ENCODE measurements around the gene OSBP2. TPM values are rescaled to one million over a fixed set of nuclear protein-coding genes. Genes with fewer than 3 reads are reported as not detected.

The OSBP2 gene
- total RNA-seq, 2 donors from 2014 or later: 6.8 to 11.1 TPM

DNA sequence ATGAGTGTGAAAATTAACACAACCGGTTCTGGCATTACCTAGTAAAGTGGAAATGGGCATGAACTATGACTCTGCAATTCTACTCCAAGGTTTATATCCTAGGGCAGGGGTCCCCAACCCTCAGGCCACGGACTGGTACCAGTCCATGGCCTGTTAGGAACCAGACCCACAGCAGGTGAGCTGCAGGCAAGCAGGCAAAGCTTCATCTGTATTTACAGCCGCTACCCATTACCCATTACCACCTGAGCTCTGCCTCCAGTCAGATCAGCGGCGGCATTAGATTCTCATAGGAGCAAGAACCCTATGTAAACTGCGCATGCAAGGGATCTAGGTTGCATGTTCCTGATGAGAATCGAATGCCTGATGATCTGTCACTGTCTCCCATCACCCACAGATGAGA is 224.1 kb downstream of the OSBP2 start:
- H3K36me3 ChIP-seq (ENCODE audit: control insufficient read depth, insufficient read depth, low read length): no peaks in the 10 kb centered on the region
- no peak overlapping the region for H3K4me3 ChIP-seq (ENCODE audit: low read length)
- no peaks in the 10 kb centered on the region for H3K9me3 ChIP-seq (ENCODE audit: control insufficient read depth, low read length)
- H3K36me3 Mint-ChIP-seq (ENCODE audit: low read depth): peaks cover 8% of the 10 kb centered on the region
- WGBS, 2 experiments (ENCODE audit: insufficient coverage in 1 of 2, insufficient read length in 1 of 2): 91% methylated on average over 6 to 7 of the region's 7 CpGs
- no peak overlapping the region for H3K9ac ChIP-seq (ENCODE audit: extremely low read depth, low read length, poor library complexity, severe bottlenecking)
- no peak overlapping the region for H3K27ac ChIP-seq (ENCODE audit: low read depth, low read length)
- H3K4me1 ChIP-seq (ENCODE audit: control insufficient read depth, insufficient read depth, low read length): no peaks in the 10 kb centered on the region
- H3K27ac Mint-ChIP-seq: no peak overlapping the region
- no peak overlapping the region for H3K4me3 Mint-ChIP-seq
- no peak for DNase-seq
- peaks cover 2% of the 10 kb centered on the region for H3K9me3 Mint-ChIP-seq
- H3K27me3 ChIP-seq (ENCODE audit: control insufficient read depth, insufficient read depth, low read length, poor library complexity, severe bottlenecking): no peaks in the 10 kb centered on the region
- no peaks in the 10 kb centered on the region for H3K27me3 Mint-ChIP-seq (ENCODE audit: insufficient read depth)
- no peaks in the 10 kb centered on the region for H3K4me1 Mint-ChIP-seq
- TF ChIP-seq, protein P1, sequence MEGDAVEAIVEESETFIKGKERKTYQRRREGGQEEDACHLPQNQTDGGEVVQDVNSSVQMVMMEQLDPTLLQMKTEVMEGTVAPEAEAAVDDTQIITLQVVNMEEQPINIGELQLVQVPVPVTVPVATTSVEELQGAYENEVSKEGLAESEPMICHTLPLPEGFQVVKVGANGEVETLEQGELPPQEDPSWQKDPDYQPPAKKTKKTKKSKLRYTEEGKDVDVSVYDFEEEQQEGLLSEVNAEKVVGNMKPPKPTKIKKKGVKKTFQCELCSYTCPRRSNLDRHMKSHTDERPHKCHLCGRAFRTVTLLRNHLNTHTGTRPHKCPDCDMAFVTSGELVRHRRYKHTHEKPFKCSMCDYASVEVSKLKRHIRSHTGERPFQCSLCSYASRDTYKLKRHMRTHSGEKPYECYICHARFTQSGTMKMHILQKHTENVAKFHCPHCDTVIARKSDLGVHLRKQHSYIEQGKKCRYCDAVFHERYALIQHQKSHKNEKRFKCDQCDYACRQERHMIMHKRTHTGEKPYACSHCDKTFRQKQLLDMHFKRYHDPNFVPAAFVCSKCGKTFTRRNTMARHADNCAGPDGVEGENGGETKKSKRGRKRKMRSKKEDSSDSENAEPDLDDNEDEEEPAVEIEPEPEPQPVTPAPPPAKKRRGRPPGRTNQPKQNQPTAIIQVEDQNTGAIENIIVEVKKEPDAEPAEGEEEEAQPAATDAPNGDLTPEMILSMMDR (conservative IDR thresholded peaks at IDR 0.05): no peak

GRCh38 chr22:30919973-30920372 is 225.3 kb downstream of the OSBP2 start:
- Mint-ChIP-seq H3K27ac (no peak overlapping the region), H3K27me3 (ENCODE audit: insufficient read depth) (no peaks in the 10 kb centered on the region), H3K36me3 (ENCODE audit: low read depth) (peaks cover 18% of the 10 kb centered on the region), H3K9me3 (peaks cover 2% of the 10 kb centered on the region), H3K4me1 (no peaks in the 10 kb centered on the region), H3K4me3 (no peak overlapping the region)
- WGBS, 2 experiments (ENCODE audit: insufficient coverage in 1 of 2, insufficient read length in 1 of 2): 91 to 100% methylated on average over 3 to 7 of the region's 7 CpGs
- no peak for DNase-seq
- peaks cover 7% of the 10 kb centered on the region for H3K36me3 ChIP-seq (ENCODE audit: control insufficient read depth, insufficient read depth, low read length)
- TF ChIP-seq, protein P1 (conservative IDR thresholded peaks at IDR 0.05): no peak
- no peak overlapping the region for H3K27ac ChIP-seq (ENCODE audit: low read depth, low read length)
- H3K9ac ChIP-seq (ENCODE audit: extremely low read depth, low read length, poor library complexity, severe bottlenecking): no peak overlapping the region
- H3K4me1 ChIP-seq (ENCODE audit: control insufficient read depth, insufficient read depth, low read length): no peaks in the 10 kb centered on the region
- H3K9me3 ChIP-seq (ENCODE audit: control insufficient read depth, low read length): no peaks in the 10 kb centered on the region
- H3K27me3 ChIP-seq (ENCODE audit: control insufficient read depth, insufficient read depth, low read length, poor library complexity, severe bottlenecking): no peaks in the 10 kb centered on the region
- H3K4me3 ChIP-seq (ENCODE audit: low read length): no peak overlapping the region

DNA sequence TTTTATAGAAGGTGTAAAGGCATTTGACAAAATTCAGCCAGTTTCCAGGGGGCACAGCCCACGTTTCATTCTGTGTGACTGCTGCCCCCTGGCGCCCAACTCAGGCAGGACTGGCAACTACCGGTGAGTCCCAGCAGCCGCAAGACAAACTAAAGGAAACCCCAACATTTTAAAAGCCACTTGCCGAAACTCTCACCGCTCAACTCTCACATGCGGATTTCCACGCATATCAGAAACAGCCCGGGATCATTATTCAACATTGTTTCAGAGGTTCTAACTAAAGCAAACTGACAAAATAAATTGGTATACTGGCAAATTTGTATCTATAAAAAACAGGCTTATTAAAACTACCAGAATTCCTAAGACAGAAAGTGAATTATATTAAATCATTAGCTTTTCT is 225.7 kb downstream of the OSBP2 start:
- peaks cover under 1% of the 10 kb centered on the region for H3K9me3 Mint-ChIP-seq
- no peak overlapping the region for H3K9ac ChIP-seq (ENCODE audit: extremely low read depth, low read length, poor library complexity, severe bottlenecking)
- H3K36me3 ChIP-seq (ENCODE audit: control insufficient read depth, insufficient read depth, low read length): peaks cover 11% of the 10 kb centered on the region
- no peak overlapping the region for H3K27ac Mint-ChIP-seq
- H3K4me3 ChIP-seq (ENCODE audit: low read length): no peak overlapping the region
- TF ChIP-seq, protein P1 (conservative IDR thresholded peaks at IDR 0.05): peak; percentile 98
- H3K27me3 ChIP-seq (ENCODE audit: control insufficient read depth, insufficient read depth, low read length, poor library complexity, severe bottlenecking): no peaks in the 10 kb centered on the region
- H3K9me3 ChIP-seq (ENCODE audit: control insufficient read depth, low read length): no peaks in the 10 kb centered on the region
- 0 to 17% methylated on average over 2 to 9 of the region's 9 CpGs for WGBS, 2 experiments (ENCODE audit: insufficient coverage in 1 of 2, insufficient read length in 1 of 2)
- peaks cover 19% of the 10 kb centered on the region for H3K36me3 Mint-ChIP-seq (ENCODE audit: low read depth)
- no peaks in the 10 kb centered on the region for H3K4me1 Mint-ChIP-seq
- H3K27me3 Mint-ChIP-seq (ENCODE audit: insufficient read depth): no peaks in the 10 kb centered on the region
- no peak overlapping the region for H3K4me3 Mint-ChIP-seq
- H3K27ac ChIP-seq (ENCODE audit: low read depth, low read length): no peak overlapping the region
- DNase-seq: peak; percentile 95
- no peaks in the 10 kb centered on the region for H3K4me1 ChIP-seq (ENCODE audit: control insufficient read depth, insufficient read depth, low read length)
